ENCODE results near the gene NRG3. TPM values are rescaled to one million over a fixed set of nuclear protein-coding genes. Genes with fewer than 3 reads are reported as not detected.

The NRG3 gene
- total RNA-seq, 1 donor from 2014 or later: 3.2 TPM

DNA sequence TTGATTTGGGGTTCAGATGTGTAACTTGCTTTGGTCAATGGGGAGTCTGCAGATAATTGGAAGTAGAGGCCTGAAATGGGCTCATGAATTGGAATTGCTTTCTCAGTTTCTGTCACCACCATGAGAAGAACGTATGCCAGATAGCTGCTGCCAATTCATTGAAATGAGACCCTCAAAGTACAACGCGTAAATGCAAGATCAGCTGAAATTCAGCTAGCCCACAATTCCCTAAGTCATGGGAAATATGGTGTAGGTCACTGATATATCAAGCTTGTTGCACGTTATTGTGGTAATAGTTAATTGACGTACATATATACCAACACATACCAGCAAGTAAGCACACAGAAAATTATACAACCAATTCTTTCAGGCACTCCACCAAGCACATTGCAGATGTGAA is 520.0 kb downstream of the NRG3 start:
- no peak for DNase-seq

DNA sequence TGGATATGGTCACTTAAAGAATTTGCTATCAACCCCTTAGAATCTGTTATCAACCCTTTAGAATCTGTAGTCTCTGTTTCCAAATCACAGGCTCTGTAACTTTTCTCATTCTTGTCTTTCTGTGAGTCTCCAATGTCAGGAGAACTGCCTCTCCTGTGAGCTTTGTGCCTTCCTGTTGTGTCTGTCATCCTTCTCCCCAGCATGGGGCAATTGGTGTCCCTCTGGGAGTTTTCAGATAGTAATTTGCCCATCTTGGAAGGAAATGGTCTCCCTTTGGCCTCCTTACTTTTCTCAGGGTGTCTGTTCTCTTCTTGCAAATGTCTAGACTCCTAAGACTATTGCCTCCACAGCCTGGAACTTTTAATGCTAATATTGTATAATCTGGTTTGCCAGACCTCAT is 521.9 kb downstream of the NRG3 start:
- DNase-seq: no peak

DNA sequence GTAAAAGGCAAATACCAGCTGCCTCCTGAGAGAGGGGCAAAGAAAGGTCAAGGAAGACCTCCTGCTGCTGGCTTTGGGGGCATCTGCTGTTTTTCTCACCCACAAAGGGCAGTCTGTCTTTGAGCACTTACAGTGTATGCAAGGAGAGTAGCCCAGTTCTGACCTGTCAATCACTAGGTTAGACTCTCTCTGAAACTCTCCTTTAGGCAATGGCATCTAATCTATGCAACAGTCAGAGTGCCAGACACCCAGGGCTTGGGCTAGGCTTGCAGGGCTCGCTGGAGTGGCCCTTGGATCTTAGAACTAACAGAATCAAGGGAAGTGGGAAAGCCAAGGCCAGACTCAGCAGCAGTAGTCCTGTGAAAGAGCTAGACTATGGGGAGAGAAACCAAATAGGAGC is 522.9 kb downstream of the NRG3 start:
- no peak for DNase-seq

DNA sequence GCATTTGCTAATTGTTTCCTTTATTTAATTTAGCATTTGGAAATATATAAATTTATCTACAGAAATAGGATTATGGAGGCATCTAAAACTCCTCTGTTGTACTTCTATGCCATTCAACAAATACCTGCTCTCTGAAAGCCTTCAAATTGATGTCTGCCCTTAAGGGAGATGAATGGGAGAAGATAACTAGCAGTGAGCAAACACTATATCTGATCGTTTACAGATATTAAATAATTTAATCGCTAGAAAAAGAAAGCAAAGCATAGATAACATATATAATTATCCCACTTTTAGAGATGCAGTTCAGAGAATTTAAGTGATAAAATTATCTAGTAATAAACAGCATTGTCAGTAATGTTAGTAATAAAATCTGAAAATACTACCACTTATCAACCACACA is 524.9 kb downstream of the NRG3 start:
- no peak for DNase-seq

DNA sequence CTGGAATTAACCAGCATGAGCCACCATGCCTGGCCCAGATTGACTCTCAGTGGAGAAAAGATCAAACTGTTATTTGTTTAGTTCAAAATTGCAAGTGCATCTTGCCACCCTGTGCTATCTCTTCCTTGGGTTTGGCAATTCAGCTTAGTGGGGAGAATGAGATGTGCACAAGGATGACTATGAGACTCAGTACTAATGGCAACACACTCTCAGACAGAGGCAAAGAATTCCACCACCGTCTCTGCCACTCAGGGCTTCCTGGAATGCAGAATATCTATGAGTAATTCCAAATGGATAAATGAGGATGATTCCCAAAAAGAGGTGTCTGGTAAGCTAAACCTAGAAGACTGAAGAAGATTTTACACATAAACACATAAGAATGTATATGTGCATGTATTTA is 525.8 kb downstream of the NRG3 start:
- no peak for DNase-seq

DNA sequence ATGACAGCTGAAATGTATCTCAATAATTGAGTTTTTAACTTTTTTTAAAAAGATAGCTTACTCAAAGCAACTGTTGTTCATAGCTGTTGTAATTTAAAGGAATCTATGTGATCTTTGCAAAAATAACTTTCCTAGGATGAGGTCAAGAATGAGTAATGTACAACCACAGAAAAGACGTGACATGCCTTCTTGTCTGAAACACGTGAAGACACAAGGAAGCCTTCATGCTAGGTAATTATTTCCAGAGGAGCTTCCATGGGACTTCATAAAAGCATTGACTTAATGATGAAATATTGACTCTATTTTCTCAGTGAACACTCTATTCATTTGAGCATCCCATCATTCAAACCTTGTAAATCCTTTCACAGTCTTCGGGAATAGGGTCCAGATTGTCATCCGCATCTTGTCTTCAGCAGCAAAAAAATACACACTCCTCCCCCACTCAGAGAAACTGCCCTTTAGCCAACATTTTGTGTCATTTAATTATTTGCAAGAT is 528.0 kb downstream of the NRG3 start:
- no peak for DNase-seq

DNA sequence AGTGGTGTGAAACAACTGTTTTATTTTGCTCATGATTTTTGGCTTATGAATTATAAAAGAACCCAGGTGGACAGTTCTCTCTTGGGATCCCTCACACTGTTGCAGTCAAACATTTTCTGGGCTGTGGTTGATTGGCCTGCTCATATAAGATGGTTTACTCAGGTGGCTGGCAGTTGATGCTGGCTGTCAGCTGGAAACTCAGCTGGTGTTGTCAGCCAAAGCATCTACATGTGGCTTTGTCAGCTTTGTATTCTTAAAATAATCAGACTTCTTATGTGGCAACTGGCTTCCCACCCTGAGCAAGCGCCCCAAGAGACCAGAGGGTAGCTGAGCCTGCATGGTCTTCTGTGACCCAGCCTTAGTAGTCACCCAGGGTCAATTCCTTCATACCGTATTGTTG is 534.7 kb downstream of the NRG3 start:
- DNase-seq: no peak

DNA sequence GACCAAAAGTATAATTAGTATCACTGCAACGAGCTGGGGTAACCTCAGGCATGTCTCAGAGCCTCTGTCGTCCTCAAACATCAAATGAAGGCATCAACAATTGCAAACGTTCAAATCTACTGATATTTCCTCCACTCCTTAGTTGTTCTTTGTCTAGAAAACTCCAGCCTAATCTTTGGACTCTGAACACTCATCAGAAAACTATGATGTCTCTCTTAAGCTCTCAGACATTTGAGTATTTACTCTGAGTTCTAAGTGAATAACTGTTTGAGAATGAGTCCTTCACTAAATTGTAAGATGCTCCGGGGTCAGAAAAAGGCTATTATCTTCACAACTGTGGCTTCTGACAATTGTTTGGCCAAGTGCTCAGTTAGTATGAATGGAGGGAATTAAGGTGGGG is 536.4 kb downstream of the NRG3 start:
- DNase-seq: no peak

DNA sequence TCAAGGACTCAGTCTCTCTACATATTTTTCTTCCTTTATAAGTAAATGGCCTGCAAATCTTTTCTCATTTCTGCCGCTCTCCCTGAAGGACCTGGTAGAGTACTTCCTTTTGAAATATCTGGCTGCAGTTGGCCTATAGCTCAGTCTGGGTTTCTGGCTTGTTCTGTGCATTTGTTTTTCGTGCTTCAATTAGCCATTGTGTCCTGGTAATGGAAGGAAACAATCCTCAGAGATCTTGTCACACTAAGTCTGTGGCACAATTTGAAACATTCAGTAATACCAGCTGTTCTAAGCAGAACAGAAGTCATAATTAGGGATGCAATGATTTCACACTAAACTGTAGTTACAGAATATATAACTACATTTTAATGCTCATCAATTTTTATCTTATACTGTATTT is 545.0 kb downstream of the NRG3 start:
- no peak for DNase-seq

DNA sequence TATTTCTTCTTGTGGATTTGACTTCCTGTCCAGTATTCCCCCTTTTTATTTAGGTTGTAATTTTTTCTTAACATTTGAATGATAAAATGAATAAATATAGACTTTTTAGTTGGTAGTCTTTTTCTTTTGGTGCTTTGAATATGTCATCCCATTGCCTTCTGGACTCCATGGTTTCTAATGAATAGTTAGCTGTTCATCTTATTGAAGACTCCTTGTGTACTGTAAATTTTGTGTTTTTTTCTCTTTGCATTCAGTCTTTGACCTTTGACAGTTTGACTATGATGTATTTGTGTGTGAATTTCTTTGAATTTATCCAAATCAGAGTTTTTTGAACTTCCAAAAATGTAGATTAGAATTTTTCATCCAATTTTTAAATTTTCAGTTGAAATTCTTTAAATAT is 554.3 kb downstream of the NRG3 start:
- no peak for DNase-seq

DNA sequence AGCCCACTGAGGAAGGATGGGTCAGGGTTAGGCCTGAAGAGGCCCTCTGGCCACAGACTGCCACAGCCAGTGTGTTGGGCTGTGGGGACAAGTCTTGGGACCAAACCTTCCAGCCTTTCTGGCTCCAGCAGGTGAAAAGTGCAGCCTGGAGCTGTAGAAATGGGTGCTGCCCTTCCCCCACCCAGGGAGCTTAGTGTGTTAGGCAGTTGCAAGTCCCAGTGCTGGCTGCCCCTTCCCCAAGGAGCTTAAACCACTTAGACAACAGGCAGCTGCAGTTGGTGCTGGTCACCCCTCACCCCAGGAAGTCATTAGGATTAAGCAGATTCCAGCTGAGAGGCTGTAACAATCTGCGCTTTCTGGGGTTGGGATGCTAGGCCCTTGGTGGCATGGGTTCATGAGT is 563.3 kb downstream of the NRG3 start:
- no peak for DNase-seq

DNA sequence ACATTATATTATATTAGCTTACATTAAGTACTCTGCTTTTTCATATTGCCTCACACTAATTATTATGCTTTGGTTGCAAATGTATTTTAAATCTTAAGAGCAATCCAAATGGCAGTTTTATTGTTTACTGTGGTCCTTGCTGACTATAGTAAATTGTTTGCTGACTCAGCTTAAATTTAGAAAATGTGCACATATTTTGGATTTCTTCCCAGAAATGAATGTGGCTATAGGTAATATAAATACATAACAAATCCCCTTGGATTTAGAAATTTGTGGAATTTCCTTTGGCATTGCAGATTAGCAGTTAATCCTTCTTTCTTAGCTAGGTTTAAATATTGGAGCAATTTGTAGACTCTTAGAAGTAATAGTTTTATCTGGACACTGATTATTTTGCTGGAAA is 565.8 kb downstream of the NRG3 start:
- DNase-seq: no peak

DNA sequence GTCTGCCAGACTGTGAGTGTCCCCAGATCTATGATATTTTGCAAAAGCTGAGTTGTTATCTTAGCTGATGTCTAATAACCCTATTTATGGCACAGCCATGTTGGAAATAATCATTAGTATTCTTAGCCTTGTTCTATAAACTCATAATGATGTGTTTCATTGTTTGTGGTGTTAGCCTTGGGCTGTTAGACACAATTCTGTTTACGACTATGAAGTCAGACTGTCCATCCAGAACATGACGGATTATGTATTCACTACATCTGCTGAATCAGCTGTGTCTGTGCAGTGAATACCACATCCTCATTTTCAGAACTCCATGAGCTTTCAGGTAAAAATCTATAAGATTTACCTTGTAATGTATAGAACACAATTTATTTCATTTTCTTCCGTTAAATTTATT is 577.1 kb downstream of the NRG3 start:
- no peak for DNase-seq

DNA sequence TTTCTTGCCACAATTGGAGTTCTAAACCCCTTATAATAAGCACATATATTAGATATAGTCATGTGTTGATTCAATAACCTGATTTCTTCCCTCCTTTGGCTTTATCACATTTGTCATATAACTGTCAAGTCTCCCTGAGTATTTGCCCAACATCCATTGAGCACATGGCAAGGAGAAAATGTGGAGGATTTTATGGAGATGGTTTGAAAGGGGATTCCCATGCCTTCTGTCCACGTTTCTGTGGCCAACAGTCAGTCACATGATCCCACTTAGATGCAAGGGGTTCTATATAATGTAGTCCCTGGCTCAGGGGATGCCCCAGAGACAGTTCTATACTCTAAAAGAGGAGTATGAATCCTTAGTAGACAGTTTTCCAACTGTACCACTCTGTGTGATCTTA is 577.7 kb downstream of the NRG3 start:
- DNase-seq: no peak

DNA sequence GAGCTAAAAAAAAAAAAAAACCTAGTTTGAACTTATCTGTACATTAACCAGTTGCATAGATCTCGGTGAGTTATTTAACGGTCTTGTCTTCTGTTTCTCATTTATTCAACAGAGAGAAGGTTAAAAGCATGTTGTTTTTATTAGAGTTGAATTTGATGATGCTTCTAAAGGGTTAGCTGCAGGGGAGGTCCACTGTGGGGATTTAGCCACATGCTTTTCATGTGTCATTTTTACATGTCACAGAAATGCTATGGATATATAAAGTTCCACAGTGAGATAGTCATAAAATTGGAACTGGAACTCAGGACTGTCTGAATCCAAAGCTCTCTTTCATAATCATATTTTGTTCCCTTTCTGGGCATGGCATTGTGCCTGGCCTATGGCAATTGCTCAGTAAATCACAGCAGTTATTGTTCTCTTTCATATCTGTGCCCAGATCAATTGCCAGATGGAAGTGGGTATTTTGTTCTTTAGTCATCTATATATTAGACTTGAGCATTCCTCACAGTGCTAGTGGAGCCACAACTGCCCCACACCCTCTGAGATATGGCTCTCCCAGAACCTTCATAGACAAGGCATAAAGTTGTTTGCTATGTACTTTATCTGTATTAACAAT is 578.8 kb downstream of the NRG3 start:
- no peak for DNase-seq

DNA sequence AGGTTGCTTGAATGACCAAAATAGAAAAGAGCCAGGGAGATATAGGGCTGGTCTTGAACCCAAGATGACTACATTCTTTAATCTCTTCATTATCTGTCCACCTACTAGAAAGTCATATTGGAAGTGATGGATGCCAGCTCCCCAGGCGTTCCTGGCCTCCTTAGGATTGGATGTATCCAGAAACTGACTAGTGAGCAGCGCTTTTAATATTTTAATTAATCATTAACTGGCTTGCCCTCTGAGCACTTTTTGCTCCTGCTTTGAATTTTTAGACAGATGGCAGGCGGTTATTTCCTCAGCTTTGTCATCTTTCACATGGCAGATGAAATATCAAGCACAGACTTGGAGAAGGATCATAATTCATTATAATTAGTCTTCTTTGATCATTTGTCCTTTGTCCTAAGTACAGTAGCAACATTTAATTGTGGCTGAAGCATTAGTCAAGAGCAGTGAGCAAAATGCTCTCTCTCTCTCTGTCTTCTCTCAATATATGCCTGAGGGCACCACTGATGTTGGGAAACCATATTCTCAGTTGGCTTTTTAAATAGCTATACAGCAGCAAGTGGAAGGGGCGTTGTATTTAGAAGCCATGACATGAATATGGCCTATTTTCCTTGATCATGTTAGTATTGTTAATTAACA is 588.0 kb downstream of the NRG3 start:
- no peak for DNase-seq

DNA sequence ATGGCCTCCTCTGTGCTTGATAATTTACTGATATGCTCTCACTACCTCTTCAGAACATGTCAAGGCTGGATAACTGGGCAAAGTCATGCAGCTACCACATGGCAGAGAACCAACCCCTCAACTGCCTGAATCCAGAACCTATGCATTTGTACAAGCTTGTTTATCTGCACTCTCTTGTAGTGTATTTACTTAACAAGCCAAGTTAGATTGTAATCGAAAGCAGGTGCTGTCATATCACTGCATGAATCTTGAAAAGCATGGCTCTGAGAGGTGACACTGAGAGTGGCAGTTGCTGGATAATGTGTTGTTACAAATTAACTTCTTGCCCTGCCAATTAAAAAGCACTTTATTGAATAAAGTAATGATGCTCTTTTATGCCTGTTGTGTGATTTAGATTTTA is 588.6 kb downstream of the NRG3 start:
- DNase-seq: no peak

DNA sequence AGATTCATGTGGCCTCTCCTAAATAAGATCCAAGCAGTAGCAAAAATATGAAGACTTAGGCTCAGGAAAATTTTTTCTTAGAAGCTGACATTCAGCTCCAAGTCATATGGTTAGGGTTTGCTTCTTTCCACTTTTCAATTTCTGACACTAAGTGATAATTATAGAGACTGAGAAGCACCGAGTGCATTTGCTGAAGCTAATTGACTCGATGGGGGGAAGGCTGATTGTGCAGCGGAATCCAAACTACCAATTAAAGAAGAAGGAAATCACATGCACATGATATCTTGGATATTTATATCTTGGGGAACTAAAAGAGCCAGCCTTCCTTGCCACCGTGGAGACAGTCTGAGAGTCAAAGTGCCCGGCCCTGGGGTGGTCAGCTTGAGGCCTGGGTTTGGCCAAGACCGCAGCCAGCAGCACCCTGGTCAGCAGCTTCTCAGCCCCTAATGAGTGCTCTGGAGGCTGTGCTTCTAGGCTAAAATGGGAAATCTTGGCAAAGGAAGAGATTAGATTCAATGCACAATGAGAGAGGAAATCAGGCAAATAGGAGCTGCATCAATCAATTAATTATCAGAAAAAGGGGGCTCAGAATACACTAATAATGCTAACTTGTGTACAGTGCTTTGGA is 589.3 kb downstream of the NRG3 start:
- DNase-seq: no peak

DNA sequence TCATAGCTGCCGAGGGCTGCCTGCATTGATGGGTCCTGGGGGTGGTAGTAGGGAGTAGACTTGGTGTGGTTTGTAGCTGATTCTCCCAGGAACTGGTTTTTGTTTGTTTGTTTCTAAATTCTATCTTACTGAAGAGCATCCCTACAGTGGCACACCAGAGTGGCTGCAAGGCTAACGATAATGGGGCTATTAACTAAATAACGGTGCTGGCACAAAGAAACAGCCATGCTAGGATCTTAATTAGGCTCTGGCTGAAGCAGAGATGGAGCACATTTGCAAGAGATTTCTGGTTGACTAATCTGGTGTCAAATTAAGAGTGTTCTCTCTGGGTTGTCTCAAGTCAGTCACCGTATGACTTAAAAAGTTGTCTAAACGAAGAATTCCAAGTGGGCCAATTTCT is 590.0 kb downstream of the NRG3 start:
- DNase-seq: no peak

DNA sequence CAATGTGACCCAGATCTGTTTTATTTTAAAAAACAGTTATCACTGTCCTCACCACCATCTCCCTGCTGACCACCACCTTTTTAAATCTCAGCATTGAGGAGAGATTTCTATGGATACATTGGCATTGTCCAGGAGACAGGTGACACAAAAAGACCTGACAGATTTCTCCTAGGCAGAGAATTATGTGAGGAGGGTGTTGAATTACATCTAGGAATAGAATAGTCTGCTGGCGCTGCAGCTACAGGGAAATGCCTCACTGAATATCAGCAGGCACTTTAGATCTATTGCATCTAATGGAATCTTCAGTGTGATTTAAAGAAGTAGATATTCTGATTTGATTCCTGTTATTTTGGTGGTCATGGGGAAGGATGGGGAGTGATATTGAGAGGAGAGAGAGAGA is 593.5 kb downstream of the NRG3 start:
- DNase-seq: no peak

DNA sequence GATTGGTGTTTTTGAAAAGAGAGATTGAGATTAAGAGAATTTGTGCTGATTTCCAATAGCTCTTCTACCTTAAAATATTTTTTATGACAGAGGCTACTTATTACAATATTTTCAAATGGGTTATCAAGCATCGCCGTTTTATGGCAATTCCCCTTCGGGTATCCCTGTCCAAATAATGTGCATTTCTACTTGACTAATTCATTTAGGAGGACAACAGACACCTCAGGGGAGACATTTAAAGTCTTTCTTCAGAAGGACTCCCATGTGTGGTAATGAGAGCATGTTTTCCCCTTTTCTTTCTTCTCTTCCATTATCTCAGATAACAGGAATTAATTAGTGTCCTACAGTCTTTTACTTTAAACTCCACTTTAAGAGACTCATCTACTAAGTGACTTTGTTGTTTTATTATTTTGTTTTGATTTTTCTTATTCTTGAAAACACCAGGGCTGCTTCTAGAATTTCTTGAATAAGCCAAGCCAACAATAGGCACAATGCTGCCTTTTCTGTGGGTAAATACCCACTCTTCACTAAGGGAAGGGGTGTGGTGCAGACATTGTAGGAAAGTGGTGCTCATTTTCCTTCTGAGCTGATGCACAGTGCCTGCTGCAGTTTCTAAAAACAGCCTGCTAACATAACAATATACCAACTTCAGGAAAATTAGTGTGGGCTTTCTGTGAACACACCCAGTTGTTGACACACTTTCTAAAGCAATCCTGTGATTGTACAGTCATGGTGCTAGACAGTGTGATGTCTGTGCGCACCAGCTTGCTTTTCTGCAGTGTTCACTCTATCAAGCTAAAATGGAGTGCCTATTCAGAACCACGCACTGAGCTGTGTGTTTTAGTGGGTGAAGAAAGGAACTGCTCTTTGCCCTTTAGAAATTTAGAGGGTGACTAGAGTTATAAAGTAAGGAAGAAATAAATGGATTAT is 597.7 kb downstream of the NRG3 start:
- no peak for DNase-seq

DNA sequence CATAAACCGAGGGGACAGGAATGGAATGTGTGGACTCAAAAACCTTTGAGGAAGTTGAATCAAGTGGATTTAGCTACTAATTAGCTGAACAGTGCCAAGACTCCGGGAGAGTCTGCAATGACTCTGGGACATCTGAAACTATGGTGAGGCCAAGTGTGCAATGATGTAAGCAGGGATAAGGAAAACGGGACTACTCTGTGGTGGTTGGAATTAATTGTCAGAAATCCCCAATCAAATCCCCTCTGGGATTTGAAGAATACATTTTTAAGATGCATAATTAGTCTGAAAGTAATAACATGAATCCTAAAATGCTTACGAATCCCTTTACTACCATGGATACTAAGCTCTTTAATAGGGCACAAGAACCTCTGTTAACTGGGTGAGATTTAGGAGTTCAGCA is 602.8 kb downstream of the NRG3 start:
- no peak for DNase-seq

DNA sequence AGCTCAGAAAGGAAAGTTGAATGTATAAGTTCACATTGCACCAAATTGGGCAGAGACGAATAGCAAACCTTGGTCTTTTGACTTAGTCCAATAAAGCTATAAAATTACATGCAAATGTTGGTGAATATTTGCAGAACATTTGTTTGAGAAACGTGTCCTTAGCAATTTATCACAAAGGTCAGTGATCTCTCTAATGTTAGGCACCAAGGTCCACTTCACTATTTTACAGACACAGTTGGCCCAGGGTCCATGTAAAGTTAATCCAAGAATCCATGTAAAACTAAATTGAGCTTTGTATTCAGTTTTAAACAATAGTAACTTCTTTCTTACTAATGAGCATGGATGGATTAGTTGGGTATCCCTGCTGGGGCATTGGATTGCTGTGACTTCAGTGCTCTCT is 617.7 kb downstream of the NRG3 start:
- no peak for DNase-seq
